OCI-LY7 (cell line): ENCODE results near the gene PAPLN.

Experiments used
- EZH2phosphoT487 ChIP-seq: fragments of 200-600 bp; sonication (generic); IDR thresholded peaks from 2 replicates; pipeline ENCODE4 v1.6.1; 2018; ENCODE audit warnings: low read depth, borderline replicate concordance, mild to moderate bottlenecking, mixed run types, antibody characterized with exemption, low read length, moderate library complexity, mixed read lengths
- TF ChIP-seq, protein P1 (sequence below): fragments of 200-600 bp; sonication (generic); conservative IDR thresholded peaks from 2 replicates; pipeline ENCODE4 v1.5.1; 2014; ENCODE audit warnings: mild to moderate bottlenecking, antibody characterized with exemption, low read length, moderate library complexity, mixed read lengths

DNA sequence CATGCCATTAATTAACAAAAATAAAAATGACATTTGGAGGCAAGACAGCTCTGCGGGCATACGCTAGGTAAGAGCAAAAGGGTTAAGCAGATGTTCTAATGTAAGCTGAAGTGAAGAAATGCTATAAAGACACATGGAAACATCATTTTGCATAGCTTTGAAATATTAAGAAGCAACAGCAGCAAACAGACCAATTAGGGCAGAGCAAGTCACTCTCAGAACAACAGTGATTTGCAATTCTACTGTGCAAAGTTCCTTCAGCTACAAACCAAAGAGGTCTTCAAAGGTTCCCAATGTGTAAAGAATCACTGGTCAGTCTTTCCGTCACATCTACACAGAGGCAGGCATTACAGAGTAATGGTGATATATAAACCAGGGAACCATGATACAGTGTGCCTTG is 68.2 kb downstream of the PAPLN start:
- TF ChIP-seq, protein P1, sequence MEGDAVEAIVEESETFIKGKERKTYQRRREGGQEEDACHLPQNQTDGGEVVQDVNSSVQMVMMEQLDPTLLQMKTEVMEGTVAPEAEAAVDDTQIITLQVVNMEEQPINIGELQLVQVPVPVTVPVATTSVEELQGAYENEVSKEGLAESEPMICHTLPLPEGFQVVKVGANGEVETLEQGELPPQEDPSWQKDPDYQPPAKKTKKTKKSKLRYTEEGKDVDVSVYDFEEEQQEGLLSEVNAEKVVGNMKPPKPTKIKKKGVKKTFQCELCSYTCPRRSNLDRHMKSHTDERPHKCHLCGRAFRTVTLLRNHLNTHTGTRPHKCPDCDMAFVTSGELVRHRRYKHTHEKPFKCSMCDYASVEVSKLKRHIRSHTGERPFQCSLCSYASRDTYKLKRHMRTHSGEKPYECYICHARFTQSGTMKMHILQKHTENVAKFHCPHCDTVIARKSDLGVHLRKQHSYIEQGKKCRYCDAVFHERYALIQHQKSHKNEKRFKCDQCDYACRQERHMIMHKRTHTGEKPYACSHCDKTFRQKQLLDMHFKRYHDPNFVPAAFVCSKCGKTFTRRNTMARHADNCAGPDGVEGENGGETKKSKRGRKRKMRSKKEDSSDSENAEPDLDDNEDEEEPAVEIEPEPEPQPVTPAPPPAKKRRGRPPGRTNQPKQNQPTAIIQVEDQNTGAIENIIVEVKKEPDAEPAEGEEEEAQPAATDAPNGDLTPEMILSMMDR, result no peak
- TF ChIP-seq EZH2phosphoT487, result no peak
